ENCODE results near the gene MAGEA11. TPM values are rescaled to one million over a fixed set of nuclear protein-coding genes. Genes with fewer than 3 reads are reported as not detected.
"Not testable (repeated sequence)": the region's sequence is repeated elsewhere in the genome, so short reads cannot be mapped to it uniquely, and the experiment has no call there.

The MAGEA11 gene
- total RNA-seq, 1 experiment from 2014 or later, result not detected

GRCh38 chrX:149742269-149742668 is 30.4 kb downstream of the MAGEA11 start:
- H3K4me3 ChIP-seq (ENCODE audit: low read depth, low read length, poor library complexity, severe bottlenecking); BruUV-seq (replicated peaks); H3K4me1 ChIP-seq (ENCODE audit: insufficient read depth, low read length, poor library complexity, severe bottlenecking); H3K9me3 ChIP-seq (ENCODE audit: low read depth, low read length, poor library complexity, severe bottlenecking); H3K36me3 ChIP-seq (ENCODE audit: insufficient read depth, low read length, poor library complexity, severe bottlenecking); H3K27me3 ChIP-seq (replicated peaks; ENCODE audit: insufficient read depth, low read depth, low read length, poor library complexity); H3K27ac ChIP-seq (ENCODE audit: low read depth, low read length, poor library complexity, severe bottlenecking); CTCF ChIA-PET; POLR2A ChIA-PET (ENCODE audit: low non-redundant PET); intact Hi-C loops (cut with micrococcal nuclease; ENCODE audit: unreplicated experiment); DNase-seq (ENCODE audit: low spot score): not testable (repeated sequence)

- CTCF ChIA-PET; H3K4me3 ChIP-seq (ENCODE audit: low read depth, low read length, poor library complexity, severe bottlenecking); H3K4me1 ChIP-seq (ENCODE audit: insufficient read depth, low read length, poor library complexity, severe bottlenecking); intact Hi-C loops (cut with micrococcal nuclease; ENCODE audit: unreplicated experiment); H3K9me3 ChIP-seq (ENCODE audit: low read depth, low read length, poor library complexity, severe bottlenecking); H3K27me3 ChIP-seq (replicated peaks; ENCODE audit: insufficient read depth, low read depth, low read length, poor library complexity); POLR2A ChIA-PET (ENCODE audit: low non-redundant PET); H3K36me3 ChIP-seq (ENCODE audit: insufficient read depth, low read length, poor library complexity, severe bottlenecking); H3K27ac ChIP-seq (ENCODE audit: low read depth, low read length, poor library complexity, severe bottlenecking); DNase-seq (ENCODE audit: low spot score); BruUV-seq (replicated peaks): not testable (repeated sequence)
These were observed 34.6 kb downstream of the MAGEA11 start for GRCh38 chrX:149746390-149747007.

GRCh38 chrX:149757206-149758067 is 45.6 kb downstream of the MAGEA11 start:
- Histone ChIP-seq H3K4me3 (ENCODE audit: low read depth, low read length, poor library complexity, severe bottlenecking) (no peak overlapping the region), H3K36me3 (ENCODE audit: insufficient read depth, low read length, poor library complexity, severe bottlenecking) (no peaks in the 10 kb centered on the region), H3K9me3 (ENCODE audit: low read depth, low read length, poor library complexity, severe bottlenecking) (no peaks in the 10 kb centered on the region), H3K27ac (ENCODE audit: low read depth, low read length, poor library complexity, severe bottlenecking) (no peak overlapping the region), H3K27me3 (replicated peaks; ENCODE audit: insufficient read depth, low read depth, low read length, poor library complexity) (peaks cover 12% of the 10 kb centered on the region), H3K4me1 (ENCODE audit: insufficient read depth, low read length, poor library complexity, severe bottlenecking) (no peaks in the 10 kb centered on the region)
- no peak for TF ChIP-seq CTCF (conservative IDR thresholded peaks at IDR 0.05; ENCODE audit: low read depth, low read length)
- ChIA-PET POLR2A (ENCODE audit: low non-redundant PET) (no interaction called here), CTCF (no interaction called here)
- no peak for DNase-seq (ENCODE audit: low spot score)
- BruUV-seq (replicated peaks), result no TSS peak
- intact Hi-C loops (cut with micrococcal nuclease; ENCODE audit: unreplicated experiment), result no loop called here

DNA sequence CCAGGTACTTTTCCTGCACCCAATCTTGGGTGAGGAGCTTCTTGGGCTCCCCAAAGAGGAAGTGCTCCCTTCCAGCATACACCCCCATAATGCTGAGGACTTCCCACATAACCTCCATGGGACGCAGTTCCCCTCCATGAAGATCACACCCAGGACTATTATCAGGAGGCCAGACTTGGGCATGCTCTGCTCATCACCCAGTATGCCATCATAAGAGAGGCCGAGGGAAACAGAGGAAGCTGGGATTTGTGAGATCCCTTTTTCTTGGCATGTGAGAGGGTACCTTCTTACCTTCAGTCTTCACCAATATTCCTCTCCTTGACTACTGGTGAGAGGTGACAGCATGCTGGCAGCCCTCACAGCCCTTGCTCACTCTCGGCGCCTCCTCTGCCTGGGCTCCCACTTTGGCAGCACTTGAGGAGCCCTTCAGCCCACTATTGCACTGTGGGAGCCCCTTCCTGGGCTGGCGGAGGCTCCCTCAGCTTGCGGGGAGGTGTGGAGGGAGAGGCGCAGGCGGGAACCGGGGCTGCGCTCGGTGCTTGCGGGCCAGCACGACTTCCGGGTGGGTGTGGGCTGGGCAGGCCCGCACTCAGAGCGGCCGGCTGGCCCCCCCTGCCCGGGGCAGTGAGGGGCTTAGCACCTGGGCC is 46.3 kb downstream of the MAGEA11 start:
- CTCF ChIA-PET, result no interaction called here
- no TSS peak for BruUV-seq (replicated peaks)
- no peak for DNase-seq (ENCODE audit: low spot score)
- no peak for TF ChIP-seq CTCF (conservative IDR thresholded peaks at IDR 0.05; ENCODE audit: low read depth, low read length)
- no peak for TF ChIP-seq EZH2 (IDR thresholded peaks at IDR 0.05; ENCODE audit: borderline replicate concordance, low read depth, low read length, poor library complexity, severe bottlenecking)
- H3K36me3 ChIP-seq (ENCODE audit: insufficient read depth, low read length, poor library complexity, severe bottlenecking), result no peaks in the 10 kb centered on the region
- intact Hi-C loops (cut with micrococcal nuclease; ENCODE audit: unreplicated experiment), result no loop called here
- no peaks in the 10 kb centered on the region for H3K9me3 ChIP-seq (ENCODE audit: low read depth, low read length, poor library complexity, severe bottlenecking)
- POLR2A ChIA-PET (ENCODE audit: low non-redundant PET), result no interaction called here
- H3K27me3 ChIP-seq (replicated peaks; ENCODE audit: insufficient read depth, low read depth, low read length, poor library complexity), result peaks cover 12% of the 10 kb centered on the region
- no peak overlapping the region for H3K4me3 ChIP-seq (ENCODE audit: low read depth, low read length, poor library complexity, severe bottlenecking)
- no peak overlapping the region for H3K27ac ChIP-seq (ENCODE audit: low read depth, low read length, poor library complexity, severe bottlenecking)
- H3K4me1 ChIP-seq (ENCODE audit: insufficient read depth, low read length, poor library complexity, severe bottlenecking), result no peaks in the 10 kb centered on the region

GRCh38 chrX:149758715-149759078 is 46.8 kb downstream of the MAGEA11 start:
- H3K9me3 ChIP-seq (ENCODE audit: low read depth, low read length, poor library complexity, severe bottlenecking); DNase-seq (ENCODE audit: low spot score); H3K4me3 ChIP-seq (ENCODE audit: low read depth, low read length, poor library complexity, severe bottlenecking); H3K4me1 ChIP-seq (ENCODE audit: insufficient read depth, low read length, poor library complexity, severe bottlenecking); H3K27ac ChIP-seq (ENCODE audit: low read depth, low read length, poor library complexity, severe bottlenecking); BruUV-seq (replicated peaks); POLR2A ChIA-PET (ENCODE audit: low non-redundant PET); CTCF ChIA-PET; H3K36me3 ChIP-seq (ENCODE audit: insufficient read depth, low read length, poor library complexity, severe bottlenecking); intact Hi-C loops (cut with micrococcal nuclease; ENCODE audit: unreplicated experiment): not testable (repeated sequence)
- H3K27me3 ChIP-seq (replicated peaks; ENCODE audit: insufficient read depth, low read depth, low read length, poor library complexity), result peaks cover 12% of the 10 kb centered on the region
